Left colon (tissue), 2 donors: ENCODE measurements around the gene C22orf39. TPM values are rescaled to one million over a fixed set of nuclear protein-coding genes. Genes with fewer than 3 reads are reported as not detected.
A peak's percentile ranks its signal among the peaks of the same experiment; 100 is the strongest.
"Not testable (repeated sequence)": the region's sequence is repeated elsewhere in the genome, so short reads cannot be mapped to it uniquely, and the experiment has no call there.

Experiments
- ATAC-seq: fragments of 200-7000 bp; cut with Tn5 transposase; one replicate; pipeline ENCODE4 v1.9.1; 2020; ENCODE audit warnings: mild to moderate bottlenecking, moderate library complexity
- DNase-seq, 2 donors: peaks; one replicate each; pipeline ENCODE4 v3.0.0-alpha.2; 2020
- intact Hi-C, 2 donors: fragments of 100-400 bp; cut with DNase I in 1 of 2; cut with micrococcal nuclease in 1 of 2; formaldehyde crosslinking; loops; one replicate each; pipeline versions ENCODE4 v1.11.2 to v1.14.0; 2022; cut with DNase I, micrococcal nuclease
- total RNA-seq, 2 donors: library from RNA; stranded (reverse); fragmentation: NEBNext Ultra II Directional; extraction: Animal tissue kit (Norgen Biotek cat#: 25700); gene quantifications; one replicate each; pipeline ENCODE4 v1.2.1, GENCODE V29; 2021
- donor health status: DM: no; HTN: no; CAD: no.
- donor health status: DM: yes; HTN: yes; CAD: no.

The C22orf39 gene
- total RNA-seq, 2 donors from 2014 or later, result 20.1 to 23.4 TPM

- DNase-seq, intact Hi-C loops, ATAC-seq: not testable (repeated sequence)
Observed at GRCh38 chr22:19436444-19437161, 10.9 kb downstream of the C22orf39 start.

- ATAC-seq (no peak), DNase-seq (no peak)
- intact Hi-C loops, result no loop called here
Observed at GRCh38 chr22:19434829-19435580, 12.5 kb downstream of the C22orf39 start.

DNA sequence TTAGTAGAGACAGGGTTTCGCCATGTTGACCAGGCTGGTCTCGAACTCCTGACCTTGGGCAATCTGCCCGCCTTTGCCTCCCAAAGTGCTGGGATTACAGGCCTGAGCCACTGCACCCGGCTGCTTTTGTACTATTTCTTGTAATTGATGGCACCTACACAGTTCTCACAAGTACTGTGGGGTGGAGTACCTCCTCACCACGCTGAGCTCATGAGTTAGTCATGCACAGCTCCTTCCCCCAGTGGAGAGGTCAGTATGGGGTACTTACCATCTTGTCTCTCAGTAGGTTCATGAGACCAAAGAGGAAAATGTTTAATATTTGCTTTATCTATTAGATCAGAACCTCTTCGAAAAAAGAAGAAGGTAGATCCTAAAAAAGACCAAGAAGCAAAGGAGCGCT lies 13.1 kb downstream of the C22orf39 start:
- ATAC-seq (no peak), DNase-seq (no peak)
- intact Hi-C loops, result no loop called here

DNA sequence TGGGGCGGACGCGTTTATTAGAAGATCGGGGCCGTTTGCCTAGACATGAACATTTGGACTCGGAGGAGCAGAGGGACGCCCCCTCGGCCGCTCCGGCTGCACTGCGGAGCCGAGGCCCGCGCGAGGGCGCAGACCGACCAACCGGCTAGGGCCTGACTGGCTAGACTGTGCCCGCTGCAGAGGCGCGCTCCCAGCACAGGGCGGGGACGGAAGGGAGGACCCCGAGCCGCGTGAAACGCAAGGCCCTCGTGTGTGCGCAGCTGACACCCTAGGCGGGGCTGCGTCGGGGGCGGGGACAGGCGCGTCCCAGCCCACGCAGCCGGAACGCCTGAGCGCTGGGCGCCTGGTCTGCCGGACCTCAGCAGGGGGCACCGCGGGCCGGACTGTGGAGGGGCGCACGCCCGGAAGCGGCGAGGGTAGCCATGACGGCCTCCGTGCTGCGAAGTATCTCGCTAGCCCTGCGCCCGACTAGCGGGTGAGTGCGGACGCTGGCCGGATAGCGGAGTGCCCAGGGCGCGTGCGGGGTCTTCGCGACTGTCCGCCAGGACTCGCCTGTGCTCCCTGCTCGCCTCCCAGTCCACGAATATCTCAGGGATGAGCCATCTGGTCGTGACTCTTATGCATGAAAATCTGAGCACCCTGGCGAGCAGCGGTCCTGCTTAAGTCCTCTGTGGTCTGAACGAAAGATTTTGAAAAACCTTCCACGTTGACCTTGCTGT lies 15.2 kb downstream of the C22orf39 start, which contains the start of gene MRPL40:
Gene MRPL40 (plus strand): TSS at position 413 of the 719 bp plus-strand sequence. CDS start 10 bp downstream, at position 423.
- intact Hi-C loops, result no loop called here
- peak; percentile 90 for ATAC-seq
- peak; percentile 94 to 95 for DNase-seq

- peak; percentile 68 for ATAC-seq
- peak; percentile 57 to 85 for DNase-seq
- intact Hi-C loops, result no loop called here
Observed at GRCh38 chr22:19431649-19432132, 15.8 kb downstream of the C22orf39 start, which contains the start of gene HIRA. Gene HIRA, minus strand, starts transcription at chr22:19431733. Its CDS starts 257 bp downstream, at chr22:19431476.

GRCh38 chr22:19430890-19431541 lies 16.5 kb downstream of the C22orf39 start:
- DNase-seq (peak; percentile 70 to 78), ATAC-seq (peak; percentile 41)
- intact Hi-C loops, result no loop called here

DNA sequence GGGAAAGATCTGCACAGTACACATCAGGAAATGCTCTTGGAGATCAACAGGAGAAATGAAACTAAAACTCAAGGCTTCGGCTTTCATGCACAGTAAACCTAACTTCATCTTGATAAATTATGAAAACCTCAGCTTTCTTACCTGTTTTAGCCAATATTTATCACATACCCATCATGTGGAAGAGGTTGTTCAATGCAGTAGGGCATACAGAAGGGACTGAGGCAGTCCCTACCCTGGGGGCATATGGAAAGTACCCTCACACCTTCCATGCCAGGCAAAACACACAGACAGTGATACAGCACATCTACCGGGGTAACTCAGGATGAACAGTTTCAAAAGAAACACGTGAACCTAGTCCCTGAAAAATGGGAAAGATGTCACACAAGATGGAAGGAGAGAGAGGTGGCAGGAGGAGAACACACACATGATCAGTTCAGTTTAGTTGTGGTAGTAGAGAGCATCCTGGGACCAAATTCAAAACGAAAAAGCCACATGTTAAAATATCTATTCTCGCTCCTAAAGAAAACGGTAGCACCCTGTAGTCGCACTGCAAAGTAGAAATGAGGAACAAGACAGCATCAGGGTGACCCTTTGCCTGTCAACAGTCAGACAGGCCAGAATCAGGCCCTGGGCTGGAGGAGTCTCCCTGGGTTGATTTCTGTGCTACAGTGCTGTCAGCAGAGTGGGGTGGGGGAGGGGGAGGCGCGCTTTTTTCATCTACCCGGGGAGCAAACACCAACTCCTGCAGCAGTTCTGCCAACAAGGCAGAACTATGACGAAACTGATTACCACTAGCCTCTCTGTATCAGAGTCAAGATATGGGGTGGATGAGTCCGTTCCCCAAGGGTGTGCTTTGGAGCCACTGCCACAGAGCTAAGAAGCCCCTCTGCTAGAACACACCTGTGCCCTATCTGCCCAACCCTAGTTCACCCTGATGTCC lies 17.3 kb downstream of the C22orf39 start:
- intact Hi-C loops, result no loop called here
- DNase-seq (peak; percentile 34 to 53), ATAC-seq (peak; percentile 1)

DNA sequence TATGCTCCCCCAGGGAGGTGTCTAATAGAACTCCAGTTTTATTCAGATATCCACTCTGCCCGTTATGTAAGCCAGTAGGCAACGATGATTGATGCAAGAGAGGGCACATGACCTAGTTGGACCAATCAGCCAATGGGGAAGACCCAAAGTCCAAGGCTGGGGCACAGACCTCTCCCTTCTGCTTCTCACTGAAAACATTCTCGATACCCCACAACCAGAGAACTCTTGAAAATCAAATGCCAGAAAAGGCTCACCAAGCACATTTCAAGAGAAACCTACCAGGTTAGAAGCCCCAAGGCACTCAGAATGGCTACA lies 23.4 kb downstream of the C22orf39 start:
- no peak for ATAC-seq
- intact Hi-C loops, result no loop called here

GRCh38 chr22:19422440-19423301 lies 24.8 kb downstream of the C22orf39 start:
- DNase-seq (no peak), ATAC-seq (no peak)
- intact Hi-C loops, result no loop called here

More for the DNA sequence above, 23.4 kb downstream of the C22orf39 start:
- DNase-seq, result no peak

DNA sequence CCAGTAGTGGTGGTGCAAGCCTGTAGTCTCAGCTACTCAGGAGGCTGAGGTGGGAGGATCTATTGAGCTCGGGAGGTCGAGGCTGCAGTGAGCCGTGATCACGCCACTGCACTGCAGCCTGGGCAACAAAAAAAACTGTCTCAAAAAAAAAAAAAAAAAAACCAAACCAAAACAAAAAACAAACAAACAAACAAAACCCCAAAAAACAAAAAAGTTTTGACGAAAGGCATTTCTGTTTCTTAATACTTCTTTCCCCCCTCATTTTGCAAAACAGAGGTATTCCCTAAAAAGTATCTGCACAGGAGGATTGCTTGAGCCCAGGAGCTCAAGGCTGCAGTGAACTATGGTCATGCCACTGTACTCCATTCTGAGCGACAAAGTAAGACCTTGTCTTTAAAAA lies 27.2 kb downstream of the C22orf39 start:
- DNase-seq, result no peak
- no peak for ATAC-seq
- intact Hi-C loops, result no loop called here

DNA sequence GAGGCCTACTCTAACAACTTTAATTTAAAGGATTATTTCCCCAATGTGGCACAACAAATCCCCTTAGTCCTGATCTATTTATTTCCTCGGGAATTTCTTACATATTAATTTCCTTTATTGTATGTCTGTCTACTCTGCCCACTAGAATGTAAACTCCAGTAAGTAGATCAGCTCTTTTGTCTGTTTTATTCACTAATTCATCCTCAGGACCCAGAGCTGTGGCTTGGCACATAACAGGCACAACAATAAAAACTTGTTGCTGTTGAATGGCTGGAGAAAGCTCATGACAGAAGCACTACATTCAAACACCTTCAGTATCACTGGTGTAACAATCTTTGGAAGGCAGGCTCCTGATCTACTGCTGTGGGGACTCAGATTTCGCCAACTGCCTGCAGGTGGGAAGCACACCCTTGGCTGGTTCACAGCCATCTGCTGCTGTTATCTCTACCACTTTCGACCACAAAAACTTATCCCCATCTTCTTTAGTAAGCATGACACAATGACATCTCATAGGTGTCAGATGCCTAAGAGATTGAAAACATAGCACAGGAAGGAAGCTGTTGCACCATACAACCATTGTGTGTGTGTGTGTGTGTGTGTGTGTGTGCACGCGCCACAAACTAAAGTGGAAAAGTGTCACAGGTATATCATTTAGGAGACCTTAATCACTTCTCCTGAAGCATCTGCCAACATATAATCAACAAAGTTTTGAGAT lies 27.9 kb downstream of the C22orf39 start:
- DNase-seq (no peak), ATAC-seq (no peak)
- intact Hi-C loops, result no loop called here

DNA sequence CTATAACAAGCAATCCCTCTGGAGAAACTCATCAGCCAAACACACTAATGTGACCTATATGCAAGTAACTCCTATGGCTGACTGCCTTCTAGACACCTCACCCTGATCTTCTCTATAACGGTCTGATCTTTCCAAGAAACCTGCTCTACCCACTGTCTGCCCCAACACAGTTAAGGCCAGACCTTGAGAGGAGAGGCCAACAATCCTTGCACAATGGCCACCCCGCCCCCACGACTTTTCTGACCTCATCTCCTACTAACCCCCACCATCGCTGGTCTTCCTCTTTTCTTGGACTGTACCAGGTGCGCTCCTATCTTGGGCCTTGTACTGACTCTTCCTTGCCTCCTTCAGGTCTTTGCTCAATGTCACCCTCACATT lies 28.4 kb downstream of the C22orf39 start:
- intact Hi-C loops, result no loop called here
- ATAC-seq (no peak), DNase-seq (no peak)

DNA sequence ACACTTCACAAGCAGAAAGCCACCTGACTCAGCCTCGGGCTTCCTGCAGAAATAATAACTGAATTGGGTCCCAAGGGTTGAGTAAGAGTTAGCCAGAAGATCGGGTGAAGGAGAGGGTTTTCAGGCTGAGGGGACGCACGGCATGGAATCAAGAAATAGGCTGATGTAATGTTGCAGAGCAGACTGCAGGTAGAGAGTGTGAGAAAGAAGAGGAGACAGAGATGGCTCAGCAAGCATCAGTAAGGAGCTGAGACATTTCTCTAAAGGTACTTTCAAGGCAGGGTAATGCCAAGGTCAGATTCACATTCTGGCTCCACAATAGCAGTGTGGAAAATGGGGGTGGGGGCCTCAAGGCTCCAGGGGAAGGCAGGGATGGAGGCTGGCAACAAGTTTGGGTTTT lies 34.6 kb downstream of the C22orf39 start:
- no peak for ATAC-seq
- no peak for DNase-seq
- intact Hi-C loops, result no loop called here

DNA sequence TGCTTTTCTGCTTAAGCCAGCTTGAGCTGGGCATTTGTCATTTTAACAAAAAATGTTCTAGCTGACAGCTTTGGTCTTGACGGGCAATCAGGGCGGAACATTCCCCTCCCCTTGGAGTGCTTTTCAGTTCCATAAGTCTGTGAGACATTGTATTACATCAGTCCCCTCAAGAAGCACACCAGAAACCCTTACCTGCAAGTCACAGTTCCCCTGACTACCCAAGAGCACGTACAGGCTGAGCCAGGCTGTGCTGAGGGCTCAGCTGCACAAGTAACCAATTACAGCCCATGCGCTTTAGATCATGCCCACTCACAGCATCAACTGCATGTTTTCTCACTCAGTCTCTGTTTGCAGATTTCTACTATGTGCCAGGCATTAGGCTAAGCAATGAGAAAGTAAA lies 35.0 kb downstream of the C22orf39 start:
- ATAC-seq (no peak), DNase-seq (no peak)
- intact Hi-C loops, result no loop called here

DNA sequence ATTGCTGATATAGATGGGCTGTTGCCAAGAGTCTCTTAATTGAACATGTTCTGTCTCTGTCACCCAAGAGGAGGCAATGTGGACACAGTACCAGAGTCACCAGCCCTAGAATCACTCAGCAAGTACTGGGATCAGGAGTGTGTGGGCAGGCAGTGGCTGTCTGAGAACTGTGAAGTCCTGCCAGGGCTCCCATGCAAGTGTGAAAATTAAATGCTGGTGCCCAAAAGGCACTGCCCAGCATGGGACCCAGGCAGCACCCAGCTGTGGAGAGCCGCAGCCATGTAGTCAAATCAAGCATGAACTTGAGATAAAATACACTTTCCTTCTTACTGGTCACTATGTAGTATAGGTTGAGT lies 35.8 kb downstream of the C22orf39 start:
- ATAC-seq, result no peak
- intact Hi-C loops, result no loop called here
- DNase-seq, result no peak

DNA sequence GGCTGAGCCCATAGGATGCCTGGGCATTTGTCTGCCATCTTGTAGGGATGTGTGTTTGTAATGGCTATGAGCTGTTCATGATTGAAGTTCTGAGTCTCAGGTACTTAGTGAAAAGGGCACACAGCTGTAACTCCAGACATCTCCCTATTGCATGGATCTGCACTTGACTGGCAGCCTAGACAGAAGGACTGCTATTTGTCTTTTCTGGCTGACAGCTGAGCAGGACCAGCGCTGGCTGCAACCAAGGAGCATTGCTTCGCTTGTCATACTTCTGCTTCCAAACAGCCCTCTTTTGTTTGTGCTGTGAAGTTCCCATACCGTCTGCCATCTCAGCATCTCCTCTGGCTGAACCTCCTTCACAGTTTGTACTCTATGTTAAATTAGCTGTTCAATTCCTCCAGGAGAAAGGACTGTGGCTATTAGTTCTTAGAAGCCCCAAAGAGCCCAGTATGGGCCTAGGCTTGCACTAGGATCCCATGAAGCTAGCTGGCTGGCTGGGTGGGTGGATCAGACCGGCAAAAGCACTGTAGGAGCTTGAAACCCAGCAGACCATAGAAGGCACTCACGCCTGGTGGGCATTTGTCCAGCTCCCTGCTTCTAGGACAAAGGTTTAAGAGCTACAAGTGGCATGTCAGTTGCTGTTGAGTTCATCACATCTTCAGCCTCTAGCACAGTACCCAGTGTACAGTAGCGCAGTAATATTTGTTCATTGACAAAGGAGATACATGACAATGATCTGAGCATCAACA lies 36.4 kb downstream of the C22orf39 start:
- DNase-seq, result no peak
- intact Hi-C loops, result no loop called here
- ATAC-seq, result no peak
